OCI-LY1 (cell line): ENCODE measurements around the gene METTL25B.

ENCODE experiments used
- H2AFZ ChIP-seq: fragments of 200-600 bp; sonication (generic), shearing (Covaris generic); 2 replicates; pipeline ENCODE4 v1.6.0; 2014; ENCODE audit warnings: antibody characterized with exemption, mild to moderate bottlenecking, low read length
- H3F3A ChIP-seq: fragments of 200-600 bp; sonication (generic), shearing (Covaris generic); 2 replicates; pipeline ENCODE4 v1.6.0; 2014; ENCODE audit warnings: mild to moderate bottlenecking, antibody characterized with exemption, low read length, moderate library complexity; ENCODE audit not compliant: insufficient read depth
- H3K27ac ChIP-seq: fragments of 200-600 bp; sonication (generic); 2 replicates; pipeline ENCODE4 v1.5.1; 2014; ENCODE audit warnings: low read length, mixed run types, mild to moderate bottlenecking, low read depth; ENCODE audit not compliant: poor library complexity, severe bottlenecking
- H3K27me3 ChIP-seq: fragments of 200-600 bp; sonication (generic); 2 replicates; pipeline ENCODE4 v1.6.0; 2014; ENCODE audit warnings: antibody characterized with exemption, mild to moderate bottlenecking, low read length, moderate library complexity; ENCODE audit not compliant: insufficient read depth
- H3K36me3 ChIP-seq: fragments of 200-600 bp; sonication (generic); 2 replicates; pipeline ENCODE4 v1.6.1; 2014; ENCODE audit warnings: mild to moderate bottlenecking, antibody characterized with exemption, low read length, moderate library complexity, mixed read lengths; ENCODE audit not compliant: insufficient read depth
- H3K4me1 ChIP-seq: fragments of 200-600 bp; sonication (generic); 2 replicates; pipeline ENCODE4 v1.5.1; 2014; ENCODE audit warnings: mild to moderate bottlenecking, low read length, moderate library complexity; ENCODE audit not compliant: insufficient read depth, severe bottlenecking
- H3K4me2 ChIP-seq: fragments of 200-600 bp; sonication (generic), shearing (Covaris generic); 2 replicates; pipeline ENCODE4 v1.6.1; 2014; ENCODE audit warnings: low read length
- H3K4me3 ChIP-seq: fragments of 200-600 bp; sonication (generic); 2 replicates; pipeline ENCODE4 v1.5.1; 2014; ENCODE audit warnings: low read length, low read depth, mild to moderate bottlenecking, mixed read lengths; ENCODE audit not compliant: poor library complexity, severe bottlenecking
- H3K79me2 ChIP-seq: fragments of 200-600 bp; shearing (Covaris generic); 2 replicates; pipeline ENCODE4 v1.6.1; 2016; ENCODE audit warnings: mixed run types, low read length, mixed read lengths; ENCODE audit not compliant: insufficient read depth
- H3K9ac ChIP-seq: fragments of 200-600 bp; sonication (generic), shearing (Covaris generic); 2 replicates; pipeline ENCODE4 v1.6.1; 2014; ENCODE audit warnings: mild to moderate bottlenecking, low read length, mixed read lengths
- H3K9me2 ChIP-seq: fragments of 200-600 bp; sonication (generic), shearing (Covaris generic); 2 replicates; pipeline ENCODE4 v1.6.1; 2014; ENCODE audit warnings: low read depth, mild to moderate bottlenecking, low read length, mixed read lengths
- H3K9me3 ChIP-seq: fragments of 200-600 bp; shearing (Covaris generic); 2 replicates; pipeline ENCODE4 v1.6.1; 2014; ENCODE audit warnings: low read length, mixed read lengths
- H4K20me1 ChIP-seq: fragments of 200-600 bp; sonication (generic), shearing (Covaris generic); 2 replicates; pipeline ENCODE4 v1.6.0; 2016; ENCODE audit warnings: mild to moderate bottlenecking, low read length; ENCODE audit not compliant: insufficient read depth
- EZH2 ChIP-seq: fragments of 200-600 bp; sonication (generic), shearing (Covaris generic); IDR thresholded peaks from 2 replicates; pipeline ENCODE4 v1.8.0; 2017; ENCODE audit warnings: borderline replicate concordance, mixed run types, mild to moderate bottlenecking, antibody characterized with exemption, low read length, moderate library complexity, mixed read lengths
- TF ChIP-seq, protein P1 (sequence below): fragments of 200-600 bp; sonication (generic), shearing (Covaris generic); IDR thresholded peaks from 2 replicates; pipeline ENCODE4 v1.5.1; 2017; ENCODE audit warnings: mild to moderate bottlenecking, antibody characterized with exemption, low read length, moderate library complexity, mixed read lengths

The METTL25B gene

DNA sequence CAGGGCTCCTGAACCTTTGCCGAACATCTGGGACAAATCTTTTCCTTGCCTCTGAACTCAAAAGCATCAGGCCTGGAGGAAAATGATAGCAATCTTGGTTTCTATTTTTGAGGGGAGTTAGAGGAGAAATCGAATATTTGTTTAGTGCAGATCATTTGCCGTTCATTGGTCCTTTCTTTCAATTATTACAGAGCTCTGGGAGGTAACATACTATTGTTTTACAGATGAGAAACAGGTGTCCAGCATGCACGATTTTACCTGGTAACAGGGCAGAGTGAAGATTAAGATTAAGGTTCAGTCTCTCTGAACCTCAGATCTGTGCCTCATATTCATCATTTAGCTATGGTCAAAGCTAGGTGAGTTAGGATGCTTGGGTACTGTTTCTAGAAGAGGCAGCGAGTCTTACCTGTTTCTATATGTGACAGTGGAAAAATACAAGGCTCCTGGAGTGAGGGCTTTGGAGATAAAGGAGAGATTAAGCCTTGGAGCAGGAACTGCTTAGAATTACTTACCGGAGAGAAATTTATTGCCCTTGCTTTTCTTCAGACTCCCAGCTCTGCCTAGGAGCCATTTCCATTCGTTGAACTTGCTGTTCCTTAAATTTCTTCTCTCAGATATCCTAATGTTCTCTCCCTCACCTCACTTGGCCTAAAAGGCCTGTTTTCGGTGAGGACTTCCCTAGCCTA, 40.5 kb downstream of the METTL25B start:
- peaks cover 29% of the 10 kb centered on the region for H3K4me1 ChIP-seq
- H2AFZ ChIP-seq: no peak overlapping the region
- H3K4me2 ChIP-seq: peak overlapping the region; percentile 86
- H3K9ac ChIP-seq: peak overlapping the region; percentile 96
- no peaks in the 10 kb centered on the region for H4K20me1 ChIP-seq
- peaks cover 39% of the 10 kb centered on the region for H3K36me3 ChIP-seq
- H3K4me3 ChIP-seq: peak overlapping the region; percentile 90
- H3K9me2 ChIP-seq: no peaks in the 10 kb centered on the region
- no peaks in the 10 kb centered on the region for H3K9me3 ChIP-seq
- TF ChIP-seq, protein P1, sequence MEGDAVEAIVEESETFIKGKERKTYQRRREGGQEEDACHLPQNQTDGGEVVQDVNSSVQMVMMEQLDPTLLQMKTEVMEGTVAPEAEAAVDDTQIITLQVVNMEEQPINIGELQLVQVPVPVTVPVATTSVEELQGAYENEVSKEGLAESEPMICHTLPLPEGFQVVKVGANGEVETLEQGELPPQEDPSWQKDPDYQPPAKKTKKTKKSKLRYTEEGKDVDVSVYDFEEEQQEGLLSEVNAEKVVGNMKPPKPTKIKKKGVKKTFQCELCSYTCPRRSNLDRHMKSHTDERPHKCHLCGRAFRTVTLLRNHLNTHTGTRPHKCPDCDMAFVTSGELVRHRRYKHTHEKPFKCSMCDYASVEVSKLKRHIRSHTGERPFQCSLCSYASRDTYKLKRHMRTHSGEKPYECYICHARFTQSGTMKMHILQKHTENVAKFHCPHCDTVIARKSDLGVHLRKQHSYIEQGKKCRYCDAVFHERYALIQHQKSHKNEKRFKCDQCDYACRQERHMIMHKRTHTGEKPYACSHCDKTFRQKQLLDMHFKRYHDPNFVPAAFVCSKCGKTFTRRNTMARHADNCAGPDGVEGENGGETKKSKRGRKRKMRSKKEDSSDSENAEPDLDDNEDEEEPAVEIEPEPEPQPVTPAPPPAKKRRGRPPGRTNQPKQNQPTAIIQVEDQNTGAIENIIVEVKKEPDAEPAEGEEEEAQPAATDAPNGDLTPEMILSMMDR: no peak
- TF ChIP-seq EZH2: no peak
- H3K79me2 ChIP-seq: peaks cover 56% of the 10 kb centered on the region
- no peaks in the 10 kb centered on the region for H3K27me3 ChIP-seq
- H3K27ac ChIP-seq: peak overlapping the region; percentile 74
- no peaks in the 10 kb centered on the region for H3F3A ChIP-seq

- Histone ChIP-seq H3K9me2 (no peaks in the 10 kb centered on the region), H3K79me2 (peaks cover 80% of the 10 kb centered on the region), H3K4me3 (no peak overlapping the region), H3K9me3 (no peaks in the 10 kb centered on the region), H2AFZ (no peak overlapping the region), H3K4me2 (no peak overlapping the region), H3K4me1 (peaks cover 34% of the 10 kb centered on the region), H3K27me3 (no peaks in the 10 kb centered on the region), H3K36me3 (peaks cover 40% of the 10 kb centered on the region), H3K27ac (no peak overlapping the region), H4K20me1 (no peaks in the 10 kb centered on the region), H3K9ac (no peak overlapping the region), H3F3A (no peaks in the 10 kb centered on the region)
- TF ChIP-seq, protein P1: no peak
- TF ChIP-seq EZH2: no peak
Observed at GRCh38 chr1:156772222-156772621, 44.0 kb downstream of the METTL25B start.

- Histone ChIP-seq H3K9me2 (no peaks in the 10 kb centered on the region), H3K4me1 (peaks cover 39% of the 10 kb centered on the region), H3K79me2 (peaks cover 86% of the 10 kb centered on the region), H3K4me3 (no peak overlapping the region), H4K20me1 (no peaks in the 10 kb centered on the region), H3K9ac (no peak overlapping the region), H3K27me3 (no peaks in the 10 kb centered on the region), H3K9me3 (no peaks in the 10 kb centered on the region), H3K36me3 (peaks cover 40% of the 10 kb centered on the region), H2AFZ (no peak overlapping the region), H3F3A (no peaks in the 10 kb centered on the region), H3K27ac (no peak overlapping the region), H3K4me2 (no peak overlapping the region)
- TF ChIP-seq, protein P1: no peak
- no peak for TF ChIP-seq EZH2
Observed at GRCh38 chr1:156772728-156773497, 44.6 kb downstream of the METTL25B start.
